Activated naive CD4-positive, alpha-beta T cell treated with anti-CD3 and anti-CD28 coated beads for 36 hours (primary cell): ENCODE data around the gene SAP25. TPM values are rescaled to one million over a fixed set of nuclear protein-coding genes. Genes with fewer than 3 reads are reported as not detected.
"Not testable (repeated sequence)": the region's sequence is repeated elsewhere in the genome, so short reads cannot be mapped to it uniquely, and the experiment has no call there.

Experiments used
- CTCF ChIA-PET: fragments of 350-600 bp; sonication (Branson Sonifier 250); formaldehyde crosslinking; loops from one replicate; lab custom pipeline; 2021; ENCODE audit warnings: antibody characterized with exemption; lab: Charles Lee
- DNase-seq: peaks from one replicate; pipeline ENCODE4 v3.0.0-alpha.2; 2020
- H3K27ac Mint-ChIP-seq: one replicate; pipeline ENCODE4 v1.8.0; 2021; ENCODE audit warnings: mild to moderate bottlenecking, mixed read lengths
- H3K27me3 Mint-ChIP-seq: one replicate; pipeline ENCODE4 v1.8.0; 2021; ENCODE audit warnings: low read depth, mixed read lengths
- H3K36me3 Mint-ChIP-seq: one replicate; pipeline ENCODE4 v1.8.0; 2021; ENCODE audit warnings: low read depth, mixed read lengths
- H3K4me1 Mint-ChIP-seq: one replicate; pipeline ENCODE4 v1.8.0; 2021; ENCODE audit warnings: low read depth, mixed read lengths
- H3K4me3 Mint-ChIP-seq: one replicate; pipeline ENCODE4 v1.8.0; 2021; ENCODE audit warnings: mild to moderate bottlenecking, moderate library complexity, mixed read lengths
- H3K9me3 Mint-ChIP-seq: one replicate; pipeline ENCODE4 v1.8.0; 2021; ENCODE audit warnings: mixed read lengths
- intact Hi-C: fragments of 100-400 bp; cut with micrococcal nuclease; formaldehyde crosslinking; loops from one replicate; pipeline ENCODE4 v1.15.1; 2023
- total RNA-seq, 2 experiments: library from RNA; stranded (reverse); gene quantifications; one replicate each; pipeline ENCODE4 v1.2.3, GENCODE V29; 2021

SAP25 gene
- total RNA-seq, 2 experiments from 2014 or later: 13.7 to 15.7 TPM

DNA sequence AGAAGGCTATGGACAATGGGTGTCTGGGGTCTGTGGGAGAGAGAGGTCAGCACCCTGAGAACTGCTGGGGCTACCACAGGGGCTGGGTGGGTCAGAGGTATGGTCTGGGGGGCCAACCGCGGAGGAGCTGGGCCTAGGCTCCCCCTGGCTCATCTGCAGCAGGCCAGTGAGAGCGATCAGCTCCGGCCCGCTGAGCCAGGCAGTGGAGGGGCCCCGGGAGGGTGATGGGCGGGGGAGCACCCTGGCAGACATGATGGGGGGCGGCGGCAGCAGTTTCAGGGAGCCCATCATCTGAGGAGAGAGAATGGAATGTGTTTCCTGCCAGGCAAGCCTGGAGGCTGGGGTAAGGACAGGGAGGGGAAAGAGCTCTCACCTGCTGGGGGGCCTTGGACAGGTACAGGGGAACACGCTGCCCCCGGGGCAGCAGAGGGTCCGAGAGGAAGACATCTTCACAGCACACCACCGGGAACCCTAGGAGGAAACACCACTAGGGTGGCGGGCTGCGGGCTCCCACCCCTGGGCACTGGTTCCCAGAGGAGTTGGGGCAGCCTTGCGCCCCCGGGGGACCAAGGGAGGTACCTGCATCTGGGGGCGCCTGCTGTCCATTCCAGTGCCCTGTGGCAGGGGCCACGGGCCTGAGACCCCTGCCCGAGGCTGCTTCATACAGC, 1.3 kb downstream of the SAP25 start:
- intact Hi-C loops: no loop called here
- no peak for DNase-seq
- CTCF ChIA-PET: interaction anchor here (0.8 to 1.4 kb wide), 3 partner anchors 8 to 153 kb away, joined by 3 to 6 read pairs (median 3); no protein-coding TSS in a partner anchor
- Mint-ChIP-seq H3K27ac (no peak overlapping the region), H3K4me3 (no peak overlapping the region), H3K36me3 (peaks cover 11% of the 10 kb centered on the region), H3K27me3 (no peaks in the 10 kb centered on the region), H3K9me3 (no peaks in the 10 kb centered on the region), H3K4me1 (peaks cover 22% of the 10 kb centered on the region)

DNA sequence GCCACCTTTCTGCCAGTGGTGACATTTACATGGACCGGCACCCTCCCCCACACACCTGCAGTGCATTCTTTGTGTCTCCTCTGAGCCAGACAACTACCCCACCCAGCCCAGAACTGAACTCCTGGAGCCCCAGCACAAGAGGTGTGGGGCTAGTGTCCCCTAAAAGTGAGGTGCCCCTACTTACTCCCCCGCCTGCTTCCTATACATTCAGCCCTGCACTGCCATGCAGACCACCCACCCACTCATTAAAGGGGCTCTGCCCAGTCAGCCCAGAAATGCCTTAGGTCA, 1.9 kb downstream of the SAP25 start:
- intact Hi-C loops: loop anchor here (1.0 to 2.0 kb wide), 2 partner anchors 12 to 33 kb away; no protein-coding TSS in a partner anchor
- Mint-ChIP-seq H3K27ac (no peak overlapping the region), H3K4me3 (no peak overlapping the region), H3K9me3 (no peaks in the 10 kb centered on the region), H3K27me3 (no peaks in the 10 kb centered on the region), H3K36me3 (peaks cover 11% of the 10 kb centered on the region), H3K4me1 (peaks cover 22% of the 10 kb centered on the region)
- CTCF ChIA-PET: interaction anchor here (0.6 kb wide), 1 partner anchor 107 kb away, joined by 3 read pairs; no protein-coding TSS in a partner anchor
- no peak for DNase-seq

DNA sequence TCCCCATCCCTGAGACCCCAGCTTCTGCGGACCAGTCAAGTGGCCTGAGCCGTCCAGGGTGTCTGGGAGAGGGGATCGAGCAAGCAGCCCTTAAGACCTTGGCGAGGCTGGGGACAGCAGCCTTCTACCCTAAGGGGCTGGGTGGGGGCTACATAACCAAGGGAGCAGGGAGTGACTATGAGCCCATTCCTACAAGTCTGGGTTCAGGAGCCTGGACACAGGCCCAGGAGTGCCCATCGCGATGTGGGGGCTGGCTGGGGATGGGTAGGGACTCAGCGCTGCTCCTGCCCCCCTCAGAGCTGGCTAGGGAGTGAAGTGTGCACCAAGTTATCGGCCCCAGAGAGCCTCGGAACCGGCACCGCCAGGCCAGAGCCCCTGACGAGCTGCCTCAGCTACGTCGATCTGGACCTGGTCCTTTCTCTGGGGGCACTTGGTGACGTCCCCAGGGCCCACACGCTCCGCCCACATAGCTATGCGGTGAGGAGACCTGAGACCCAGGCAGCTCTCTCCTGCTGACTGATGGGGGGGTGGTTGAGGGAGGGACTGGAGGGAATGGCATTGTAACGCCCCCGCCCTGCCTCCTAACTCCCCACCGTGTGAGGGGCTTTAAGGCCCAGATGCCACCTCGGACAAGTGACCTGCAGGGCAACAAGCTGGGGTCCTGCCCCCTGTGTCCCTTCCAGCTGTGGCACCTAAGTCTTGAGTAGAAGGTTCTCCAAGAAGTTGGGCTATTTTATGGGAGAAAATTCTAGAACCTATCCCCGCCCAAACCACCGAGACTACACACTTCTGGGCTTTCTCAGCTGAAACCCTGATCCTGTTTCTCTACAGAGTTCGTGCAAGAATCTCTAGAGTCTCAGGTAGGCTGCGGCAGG, 2.5 kb downstream of the SAP25 start:
- Mint-ChIP-seq H3K4me3 (no peak overlapping the region), H3K36me3 (peaks cover 7% of the 10 kb centered on the region), H3K9me3 (no peaks in the 10 kb centered on the region), H3K27me3 (no peaks in the 10 kb centered on the region), H3K27ac (no peak overlapping the region), H3K4me1 (peaks cover 22% of the 10 kb centered on the region)
- CTCF ChIA-PET: interaction anchor here (0.6 kb wide), 1 partner anchor 106 kb away, joined by 3 read pairs; no protein-coding TSS in a partner anchor
- no peak for DNase-seq
- intact Hi-C loops: loop anchor here (1.0 to 2.0 kb wide), 2 partner anchors 12 to 34 kb away; no protein-coding TSS in a partner anchor

- peak; percentile 56 for DNase-seq
- peak overlapping the region; percentile 8 for H3K27ac Mint-ChIP-seq
- CTCF ChIA-PET: interaction anchor here (0.6 to 1.5 kb wide), 8 partner anchors 10 to 435 kb away, joined by 3 to 5 read pairs (median 4); no protein-coding TSS in a partner anchor
- H3K27me3 Mint-ChIP-seq: no peaks in the 10 kb centered on the region
- intact Hi-C loops: no loop called here
- peaks cover 22% of the 10 kb centered on the region for H3K4me1 Mint-ChIP-seq
- peak overlapping the region; percentile 41 for H3K4me3 Mint-ChIP-seq
- no peaks in the 10 kb centered on the region for H3K9me3 Mint-ChIP-seq
- H3K36me3 Mint-ChIP-seq: peaks cover 5% of the 10 kb centered on the region
Observed at GRCh38 chr7:100568896-100569844, 4.5 kb downstream of the SAP25 start.

GRCh38 chr7:100568176-100568895, 5.4 kb downstream of the SAP25 start:
- Mint-ChIP-seq H3K27ac (no peak overlapping the region), H3K36me3 (peaks cover 8% of the 10 kb centered on the region), H3K4me3 (no peak overlapping the region), H3K9me3 (no peaks in the 10 kb centered on the region), H3K27me3 (no peaks in the 10 kb centered on the region), H3K4me1 (peaks cover 25% of the 10 kb centered on the region)
- intact Hi-C loops: no loop called here
- DNase-seq: no peak
- CTCF ChIA-PET: interaction anchor here (0.7 to 1.5 kb wide), 8 partner anchors 9 to 158 kb away, joined by 3 to 4 read pairs (median 4); no protein-coding TSS in a partner anchor

DNA sequence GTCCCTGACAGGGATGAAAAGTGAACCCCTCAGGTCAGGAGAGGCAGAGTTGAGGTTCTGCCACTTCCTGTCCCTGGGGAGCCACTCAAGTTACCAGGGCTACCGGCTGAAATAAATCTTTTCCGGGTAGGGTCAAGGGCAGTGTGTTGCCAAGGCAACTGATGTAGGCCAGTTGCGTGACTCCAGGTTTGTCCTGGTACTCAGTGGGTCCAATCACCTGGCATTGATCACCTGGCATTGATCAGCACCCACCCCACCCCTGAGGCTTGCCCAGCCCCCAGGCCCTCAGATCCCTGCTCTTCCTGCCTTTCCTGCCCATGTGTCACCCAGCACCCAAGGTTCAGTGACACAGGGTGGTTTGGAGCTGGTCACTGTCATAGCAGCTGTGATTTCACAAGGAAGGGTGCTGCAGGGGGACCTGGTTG, 5.9 kb downstream of the SAP25 start:
- Mint-ChIP-seq H3K36me3 (peaks cover 8% of the 10 kb centered on the region), H3K4me3 (no peak overlapping the region), H3K27me3 (no peaks in the 10 kb centered on the region), H3K27ac (no peak overlapping the region), H3K4me1 (peaks cover 25% of the 10 kb centered on the region), H3K9me3 (no peaks in the 10 kb centered on the region)
- DNase-seq: no peak
- CTCF ChIA-PET: interaction anchor here (1.4 to 1.5 kb wide), 3 partner anchors 8 to 89 kb away, joined by 3 to 4 read pairs (median 4); partner anchors contain the start of gene TSC22D4
- intact Hi-C loops: no loop called here

- Mint-ChIP-seq H3K4me3 (no peak overlapping the region), H3K4me1 (peaks cover 25% of the 10 kb centered on the region), H3K9me3 (no peaks in the 10 kb centered on the region), H3K36me3 (peaks cover 10% of the 10 kb centered on the region), H3K27me3 (no peaks in the 10 kb centered on the region), H3K27ac (no peak overlapping the region)
- intact Hi-C loops: no loop called here
- DNase-seq: no peak
- CTCF ChIA-PET: interaction anchor here (0.6 to 3.6 kb wide), 5 partner anchors 12 to 89 kb away, joined by 3 to 11 read pairs (median 4); partner anchors contain the start of gene TSC22D4
Observed at GRCh38 chr7:100567031-100567730, 6.5 kb downstream of the SAP25 start.

DNA sequence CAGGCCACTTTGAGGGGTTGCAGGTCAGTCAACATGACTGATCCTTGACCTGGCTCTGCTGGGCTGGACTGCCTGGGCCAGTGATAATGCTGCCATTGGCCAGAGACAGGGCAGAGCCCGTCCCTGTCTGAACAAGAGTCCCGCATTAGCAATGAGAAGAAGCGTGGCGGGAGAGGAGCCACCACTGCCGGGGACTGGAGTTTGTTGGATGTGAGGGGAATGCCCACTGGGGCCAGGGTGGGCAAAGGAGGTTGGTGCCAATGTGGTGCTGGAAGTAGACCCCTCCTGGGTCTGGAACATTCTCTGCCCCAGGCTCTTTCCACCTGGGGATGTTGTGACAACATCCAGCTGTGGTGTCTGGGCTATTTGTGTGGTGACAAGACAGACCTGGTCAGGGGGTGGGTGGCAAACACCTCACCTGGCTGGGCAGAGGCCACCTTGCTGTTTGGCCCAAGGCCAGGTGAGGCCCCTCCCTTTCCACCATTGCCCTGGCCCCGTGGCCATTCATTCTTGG, 7.6 kb downstream of the SAP25 start:
- H3K27ac Mint-ChIP-seq: no peak overlapping the region
- H3K4me1 Mint-ChIP-seq: peaks cover 19% of the 10 kb centered on the region
- H3K36me3 Mint-ChIP-seq: peaks cover 15% of the 10 kb centered on the region
- no peak for DNase-seq
- CTCF ChIA-PET: interaction anchor here (0.6 to 3.6 kb wide), 14 partner anchors 11 to 166 kb away, joined by 3 to 20 read pairs (median 4); partner anchors contain the start of gene TSC22D4
- H3K9me3 Mint-ChIP-seq: no peaks in the 10 kb centered on the region
- no peak overlapping the region for H3K4me3 Mint-ChIP-seq
- no peaks in the 10 kb centered on the region for H3K27me3 Mint-ChIP-seq
- intact Hi-C loops: no loop called here

GRCh38 chr7:100565133-100565571, 8.5 kb downstream of the SAP25 start:
- intact Hi-C loops: no loop called here
- Mint-ChIP-seq H3K27ac (no peak overlapping the region), H3K27me3 (no peaks in the 10 kb centered on the region), H3K4me3 (no peak overlapping the region), H3K9me3 (no peaks in the 10 kb centered on the region), H3K36me3 (peaks cover 16% of the 10 kb centered on the region), H3K4me1 (peaks cover 13% of the 10 kb centered on the region)
- DNase-seq: no peak
- CTCF ChIA-PET: interaction anchor here (0.6 to 3.6 kb wide), 21 partner anchors 10 to 166 kb away, joined by 3 to 20 read pairs (median 5); no protein-coding TSS in a partner anchor

- H3K9me3 Mint-ChIP-seq, H3K27ac Mint-ChIP-seq, DNase-seq, H3K4me3 Mint-ChIP-seq, H3K27me3 Mint-ChIP-seq: not testable (repeated sequence)
- peaks cover 16% of the 10 kb centered on the region for H3K4me1 Mint-ChIP-seq
- H3K36me3 Mint-ChIP-seq: peaks cover 16% of the 10 kb centered on the region
- CTCF ChIA-PET: interaction anchor here (0.6 to 3.6 kb wide), 28 partner anchors 9 to 168 kb away, joined by 3 to 20 read pairs (median 5); partner anchors contain the start of genes FBXO24, LRCH4 and POP7
- intact Hi-C loops: loop anchor here (1.0 kb wide), 4 partner anchors 24 to 288 kb away; partner anchors contain the start of gene SLC12A9
Observed at GRCh38 chr7:100564405-100564804, 9.3 kb downstream of the SAP25 start.
